HCT116 (cell line): ENCODE results near the gene VASN.

ENCODE experiments used
- EZH2 ChIP-seq: fragments of 200-600 bp; sonication (generic); IDR thresholded peaks from 2 replicates; pipeline ENCODE4 v1.6.1; 2017; ENCODE audit warnings: antibody characterized with exemption, mixed run types
- EZH2phosphoT487 ChIP-seq: fragments of 200-600 bp; IDR thresholded peaks from 2 replicates; pipeline ENCODE4 v1.6.1; 2018; ENCODE audit warnings: antibody characterized with exemption, borderline replicate concordance
- FOSL1 ChIP-seq: IDR thresholded peaks from 2 replicates; pipeline ENCODE4 v1.6.1; 2012; ENCODE audit warnings: low read depth
- POLR2A ChIP-seq: IDR thresholded peaks from 2 replicates; pipeline ENCODE4 v1.7.0; 2011; ENCODE audit warnings: borderline replicate concordance; ENCODE audit not compliant: insufficient read depth, insufficient read length; ENCODE audit errors: extremely low read depth
- POLR2AphosphoS5 ChIP-seq: IDR thresholded peaks from 2 replicates; pipeline ENCODE4 v1.6.1; 2011; ENCODE audit warnings: mild to moderate bottlenecking, low read depth, low read length, moderate library complexity
- RAD21 ChIP-seq: IDR thresholded peaks from 2 replicates; pipeline ENCODE4 v1.6.1; 2012; ENCODE audit warnings: low read depth, mild to moderate bottlenecking
- SIN3A ChIP-seq: IDR thresholded peaks from 2 replicates; pipeline ENCODE4 v1.6.1; 2012; ENCODE audit warnings: low read depth
- SP1 ChIP-seq: IDR thresholded peaks from 2 replicates; pipeline ENCODE4 v1.6.1; 2012; ENCODE audit warnings: low read depth
- TCF7L2 ChIP-seq: IDR thresholded peaks from 2 replicates; pipeline ENCODE4 v1.7.0; 2011; ENCODE audit warnings: borderline replicate concordance, inconsistent platforms; ENCODE audit not compliant: insufficient read depth, insufficient read length; ENCODE audit errors: extremely low read depth
- ZFX ChIP-seq: fragments of 450-650 bp; IDR thresholded peaks from 2 replicates; pipeline ENCODE4 v1.6.1; 2017
- TF ChIP-seq, protein P1 (sequence below): IDR thresholded peaks from 2 replicates; pipeline ENCODE4 v1.6.1; 2012; ENCODE audit warnings: low read depth
- TF ChIP-seq, protein P2 (sequence below), 3 experiments: fragments of 200-600 bp in 1 of 3; sonication (generic) in 1 of 3; IDR thresholded peaks in 2 of 3; conservative IDR thresholded peaks in 1 of 3; 2 replicates each; pipeline ENCODE4 v1.5.1; 2012 to 2017; ENCODE audit warnings: low read depth in 2 of 3, low read length in 2 of 3, antibody characterized with exemption in 1 of 3, borderline replicate concordance in 1 of 3, control low read depth in 1 of 3, mild to moderate bottlenecking in 1 of 3, mixed read lengths in 1 of 3, mixed run types in 1 of 3, moderate library complexity in 1 of 3; ENCODE audit not compliant: insufficient read depth in 1 of 3
- TF ChIP-seq, protein P3 (sequence below): IDR thresholded peaks from 2 replicates; pipeline ENCODE4 v1.6.1; 2012

DNA sequence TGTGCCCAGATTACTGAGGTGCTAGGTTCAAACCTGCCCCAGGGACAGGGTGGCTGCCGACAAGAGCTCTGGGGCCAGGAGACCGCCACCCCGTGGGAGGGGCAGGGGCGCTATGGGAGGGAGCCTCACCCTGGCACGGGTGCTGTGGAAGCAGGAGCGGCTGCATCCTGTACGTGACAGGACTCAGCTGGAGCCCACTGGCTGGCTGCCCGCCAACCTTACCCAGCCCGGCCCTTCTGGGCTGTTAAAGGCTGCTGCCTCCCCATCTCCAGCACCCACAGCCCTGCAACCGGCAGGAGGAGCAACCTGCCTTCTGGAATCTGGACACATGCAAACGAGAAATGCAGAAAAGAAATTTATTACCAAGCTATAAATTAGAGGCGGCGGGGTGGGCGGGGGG, 31.7 kb upstream of the VASN start:
- no peak for TF ChIP-seq POLR2A
- TF ChIP-seq POLR2AphosphoS5 = no peak
- no peak for TF ChIP-seq EZH2phosphoT487
- TF ChIP-seq, protein P1, sequence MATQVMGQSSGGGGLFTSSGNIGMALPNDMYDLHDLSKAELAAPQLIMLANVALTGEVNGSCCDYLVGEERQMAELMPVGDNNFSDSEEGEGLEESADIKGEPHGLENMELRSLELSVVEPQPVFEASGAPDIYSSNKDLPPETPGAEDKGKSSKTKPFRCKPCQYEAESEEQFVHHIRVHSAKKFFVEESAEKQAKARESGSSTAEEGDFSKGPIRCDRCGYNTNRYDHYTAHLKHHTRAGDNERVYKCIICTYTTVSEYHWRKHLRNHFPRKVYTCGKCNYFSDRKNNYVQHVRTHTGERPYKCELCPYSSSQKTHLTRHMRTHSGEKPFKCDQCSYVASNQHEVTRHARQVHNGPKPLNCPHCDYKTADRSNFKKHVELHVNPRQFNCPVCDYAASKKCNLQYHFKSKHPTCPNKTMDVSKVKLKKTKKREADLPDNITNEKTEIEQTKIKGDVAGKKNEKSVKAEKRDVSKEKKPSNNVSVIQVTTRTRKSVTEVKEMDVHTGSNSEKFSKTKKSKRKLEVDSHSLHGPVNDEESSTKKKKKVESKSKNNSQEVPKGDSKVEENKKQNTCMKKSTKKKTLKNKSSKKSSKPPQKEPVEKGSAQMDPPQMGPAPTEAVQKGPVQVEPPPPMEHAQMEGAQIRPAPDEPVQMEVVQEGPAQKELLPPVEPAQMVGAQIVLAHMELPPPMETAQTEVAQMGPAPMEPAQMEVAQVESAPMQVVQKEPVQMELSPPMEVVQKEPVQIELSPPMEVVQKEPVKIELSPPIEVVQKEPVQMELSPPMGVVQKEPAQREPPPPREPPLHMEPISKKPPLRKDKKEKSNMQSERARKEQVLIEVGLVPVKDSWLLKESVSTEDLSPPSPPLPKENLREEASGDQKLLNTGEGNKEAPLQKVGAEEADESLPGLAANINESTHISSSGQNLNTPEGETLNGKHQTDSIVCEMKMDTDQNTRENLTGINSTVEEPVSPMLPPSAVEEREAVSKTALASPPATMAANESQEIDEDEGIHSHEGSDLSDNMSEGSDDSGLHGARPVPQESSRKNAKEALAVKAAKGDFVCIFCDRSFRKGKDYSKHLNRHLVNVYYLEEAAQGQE = no peak
- TF ChIP-seq SIN3A = no peak
- TF ChIP-seq, protein P2, sequence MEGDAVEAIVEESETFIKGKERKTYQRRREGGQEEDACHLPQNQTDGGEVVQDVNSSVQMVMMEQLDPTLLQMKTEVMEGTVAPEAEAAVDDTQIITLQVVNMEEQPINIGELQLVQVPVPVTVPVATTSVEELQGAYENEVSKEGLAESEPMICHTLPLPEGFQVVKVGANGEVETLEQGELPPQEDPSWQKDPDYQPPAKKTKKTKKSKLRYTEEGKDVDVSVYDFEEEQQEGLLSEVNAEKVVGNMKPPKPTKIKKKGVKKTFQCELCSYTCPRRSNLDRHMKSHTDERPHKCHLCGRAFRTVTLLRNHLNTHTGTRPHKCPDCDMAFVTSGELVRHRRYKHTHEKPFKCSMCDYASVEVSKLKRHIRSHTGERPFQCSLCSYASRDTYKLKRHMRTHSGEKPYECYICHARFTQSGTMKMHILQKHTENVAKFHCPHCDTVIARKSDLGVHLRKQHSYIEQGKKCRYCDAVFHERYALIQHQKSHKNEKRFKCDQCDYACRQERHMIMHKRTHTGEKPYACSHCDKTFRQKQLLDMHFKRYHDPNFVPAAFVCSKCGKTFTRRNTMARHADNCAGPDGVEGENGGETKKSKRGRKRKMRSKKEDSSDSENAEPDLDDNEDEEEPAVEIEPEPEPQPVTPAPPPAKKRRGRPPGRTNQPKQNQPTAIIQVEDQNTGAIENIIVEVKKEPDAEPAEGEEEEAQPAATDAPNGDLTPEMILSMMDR (IDR thresholded peaks at IDR 0.05 in 2 of 3, conservative IDR thresholded peaks at IDR 0.05 in 1 of 3; ENCODE audit: borderline replicate concordance in 1 of 3, insufficient read depth in 1 of 3, low read depth in 2 of 3, low read length in 2 of 3) = no peak
- no peak for TF ChIP-seq FOSL1
- no peak for TF ChIP-seq SP1
- no peak for TF ChIP-seq EZH2
- TF ChIP-seq, protein P3, sequence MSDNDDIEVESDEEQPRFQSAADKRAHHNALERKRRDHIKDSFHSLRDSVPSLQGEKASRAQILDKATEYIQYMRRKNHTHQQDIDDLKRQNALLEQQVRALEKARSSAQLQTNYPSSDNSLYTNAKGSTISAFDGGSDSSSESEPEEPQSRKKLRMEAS = no peak
- no peak for TF ChIP-seq TCF7L2
- no peak for TF ChIP-seq RAD21
- no peak for TF ChIP-seq ZFX
